ENCODE results near the gene DAD1.

The DAD1 gene

DNA sequence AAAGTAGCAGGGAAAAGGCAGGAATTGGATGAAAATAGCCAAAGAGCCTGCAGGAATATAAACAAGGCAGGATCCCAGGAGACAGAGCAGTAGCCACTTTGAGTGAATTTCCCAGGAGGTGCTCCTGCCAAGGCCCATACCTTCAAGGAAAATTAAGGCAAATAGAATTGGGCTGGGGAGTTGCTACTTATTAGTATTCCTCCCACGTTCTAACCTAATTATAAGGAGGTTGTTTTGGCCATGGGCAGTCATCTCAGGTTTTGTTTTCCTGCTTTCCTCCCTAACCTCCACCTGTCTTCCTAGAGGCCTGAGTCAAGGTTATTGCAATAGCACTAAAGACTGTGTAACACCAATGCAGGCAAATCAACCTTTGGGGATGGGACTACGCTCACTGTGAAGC is 73.1 kb downstream of the DAD1 start:
- TF ChIP-seq SIN3A (IDR thresholded peaks at IDR 0.05; ENCODE audit: borderline replicate concordance, insufficient read depth, low read length) (no peak), FOXP2 (optimal IDR thresholded peaks at IDR 0.05; ENCODE audit: borderline replicate concordance, extremely low read depth, extremely low read length, insufficient read depth) (no peak), TAF1 (IDR thresholded peaks at IDR 0.05; ENCODE audit: borderline replicate concordance, insufficient read depth, low read length) (no peak), REST (IDR thresholded peaks at IDR 0.05; ENCODE audit: insufficient read depth in 1 of 2, low read depth in 2 of 2, low read length in 2 of 2) (no peak), POLR2AphosphoS5 (IDR thresholded peaks at IDR 0.05; ENCODE audit: low read depth, low read length) (no peak)

Measured in PFSK-1 (cell line).